ENCODE data around the gene LIN9. TPM values are rescaled to one million over a fixed set of nuclear protein-coding genes. Genes with fewer than 3 reads are reported as not detected.

LIN9 gene
- total and polyA plus RNA-seq, 7 donors: 2.4 to 5.4 (median 3.1) TPM

GRCh38 chr1:226292874-226293552 is 16.0 kb downstream of the LIN9 start:
- 60 to 84% methylated on average over 2 of the region's 2 CpGs for WGBS, 2 donors
- TF ChIP-seq CTCF (IDR thresholded peaks at IDR 0.05): no peak
- no peak for TF ChIP-seq POLR2A (IDR thresholded peaks at IDR 0.05)
- TF ChIP-seq POLR2AphosphoS5 (IDR thresholded peaks at IDR 0.05): no peak
- no peak for TF ChIP-seq EP300 (IDR thresholded peaks at IDR 0.05)
- intact Hi-C loops (cut with DNase I): no loop called here

GRCh38 chr1:226287587-226287986 is 21.4 kb downstream of the LIN9 start:
- Histone ChIP-seq H3K4me3 (no peak overlapping the region), H3K9me3 (no peaks in the 10 kb centered on the region), H3K27ac (no peak overlapping the region), H3K27me3 (no peaks in the 10 kb centered on the region), H3K36me3 (peaks cover 0 to 12% (median 0%) of the 10 kb centered on the region in 4 donors), H3K4me1 (no peaks in the 10 kb centered on the region)
- TF ChIP-seq POLR2A (IDR thresholded peaks at IDR 0.05): no peak
- TF ChIP-seq EP300 (IDR thresholded peaks at IDR 0.05): no peak
- TF ChIP-seq POLR2AphosphoS5 (IDR thresholded peaks at IDR 0.05): no peak
- intact Hi-C loops (cut with DNase I): no loop called here
- WGBS, 2 donors: 56 to 82% methylated on average over 4 of the region's 4 CpGs
- no peak for DNase-seq

More at GRCh38 chr1:226292874-226293552, 16.0 kb downstream of the LIN9 start:
- Histone ChIP-seq H3K9me3 (no peaks in the 10 kb centered on the region), H3K27me3 (no peaks in the 10 kb centered on the region), H3K36me3 (peaks cover 0 to 20% (median 0%) of the 10 kb centered on the region in 4 donors), H3K4me3 (no peak overlapping the region), H3K27ac (no peak overlapping the region), H3K4me1 (no peaks in the 10 kb centered on the region)
- DNase-seq: no peak

- Histone ChIP-seq H3K4me3 (no peak overlapping the region), H3K9me3 (no peaks in the 10 kb centered on the region), H3K36me3 (peaks cover 0 to 4% (median 0%) of the 10 kb centered on the region in 4 donors), H3K27ac (no peak overlapping the region), H3K27me3 (no peaks in the 10 kb centered on the region), H3K4me1 (no peaks in the 10 kb centered on the region)
- WGBS, 2 donors: 94 to 98% methylated on average over 1 of the region's 1 CpG
- TF ChIP-seq POLR2AphosphoS5 (IDR thresholded peaks at IDR 0.05) (no peak), CTCF (IDR thresholded peaks at IDR 0.05) (no peak), POLR2A (IDR thresholded peaks at IDR 0.05) (no peak), EP300 (IDR thresholded peaks at IDR 0.05) (no peak)
- DNase-seq: no peak
- intact Hi-C loops (cut with DNase I): no loop called here
These were observed 27.9 kb downstream of the LIN9 start for GRCh38 chr1:226281058-226281457.

GRCh38 chr1:226279498-226279897 is 29.5 kb downstream of the LIN9 start:
- no peaks in the 10 kb centered on the region for H3K27me3 ChIP-seq
- H3K4me3 ChIP-seq: no peak overlapping the region
- 91 to 94% methylated on average over 5 of the region's 5 CpGs for WGBS, 2 donors
- no peaks in the 10 kb centered on the region for H3K36me3 ChIP-seq
- DNase-seq: no peak
- H3K4me1 ChIP-seq: no peaks in the 10 kb centered on the region
- intact Hi-C loops (cut with DNase I): no loop called here
- TF ChIP-seq POLR2AphosphoS5 (IDR thresholded peaks at IDR 0.05) (no peak), POLR2A (IDR thresholded peaks at IDR 0.05) (no peak), CTCF (IDR thresholded peaks at IDR 0.05) (no peak), EP300 (IDR thresholded peaks at IDR 0.05) (no peak)
- H3K9me3 ChIP-seq: no peaks in the 10 kb centered on the region
- no peak overlapping the region for H3K27ac ChIP-seq

GRCh38 chr1:226277897-226278296 is 31.1 kb downstream of the LIN9 start:
- DNase-seq: no peak
- intact Hi-C loops (cut with DNase I): no loop called here
- 96 to 97% methylated on average over 8 of the region's 8 CpGs for WGBS, 2 donors
- no peaks in the 10 kb centered on the region for H3K9me3 ChIP-seq
- no peaks in the 10 kb centered on the region for H3K27me3 ChIP-seq
- H3K36me3 ChIP-seq: no peaks in the 10 kb centered on the region
- no peak for TF ChIP-seq POLR2AphosphoS5 (IDR thresholded peaks at IDR 0.05)
- TF ChIP-seq CTCF (IDR thresholded peaks at IDR 0.05): no peak
- TF ChIP-seq EP300 (IDR thresholded peaks at IDR 0.05): no peak
- TF ChIP-seq POLR2A (IDR thresholded peaks at IDR 0.05): no peak
- no peaks in the 10 kb centered on the region for H3K4me1 ChIP-seq
- no peak overlapping the region for H3K27ac ChIP-seq
- no peak overlapping the region for H3K4me3 ChIP-seq

All from sigmoid colon (tissue), 7 donors.